NCI-H510A (cell line): ENCODE measurements around the gene CCDC85C.

Experiments
- DNase-seq: peaks from one replicate; lab custom pipeline; 2025; lab: John Stamatoyannopoulos, UW

Gene CCDC85C

DNA sequence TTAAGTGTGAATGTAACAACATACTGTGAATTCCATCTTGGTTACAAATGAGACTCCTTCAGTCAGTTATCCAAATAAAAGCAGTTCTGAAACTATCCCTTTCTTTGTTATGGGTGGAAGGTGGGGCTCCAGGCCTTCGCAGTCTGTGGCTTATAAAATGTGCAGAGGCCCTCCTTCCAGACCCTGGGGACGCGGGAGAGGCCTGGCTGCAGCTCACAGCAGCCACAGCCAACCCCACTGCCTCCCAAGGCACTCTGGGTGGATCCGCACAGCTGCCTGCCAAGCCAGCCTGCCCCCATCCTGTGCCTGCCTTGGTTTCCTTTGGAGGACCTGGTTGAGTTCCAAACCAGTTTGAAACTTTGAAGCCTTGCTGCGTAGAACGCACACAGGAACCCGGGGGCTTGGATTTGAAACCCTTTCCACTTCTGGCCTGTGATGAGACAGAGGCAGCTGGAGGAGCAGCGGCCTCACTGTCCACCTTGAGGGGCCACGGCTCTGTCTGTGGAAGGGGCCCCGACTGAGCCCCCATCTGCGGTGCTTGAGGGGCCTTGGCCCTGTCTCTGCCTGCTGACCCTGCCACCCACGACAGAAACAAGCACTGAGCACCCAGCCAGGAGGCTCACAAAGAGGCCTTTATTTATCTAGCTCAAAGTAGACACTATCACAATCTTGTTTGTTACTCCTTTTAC, 92.4 kb downstream of the CCDC85C start:
- DNase-seq: no peak

DNA sequence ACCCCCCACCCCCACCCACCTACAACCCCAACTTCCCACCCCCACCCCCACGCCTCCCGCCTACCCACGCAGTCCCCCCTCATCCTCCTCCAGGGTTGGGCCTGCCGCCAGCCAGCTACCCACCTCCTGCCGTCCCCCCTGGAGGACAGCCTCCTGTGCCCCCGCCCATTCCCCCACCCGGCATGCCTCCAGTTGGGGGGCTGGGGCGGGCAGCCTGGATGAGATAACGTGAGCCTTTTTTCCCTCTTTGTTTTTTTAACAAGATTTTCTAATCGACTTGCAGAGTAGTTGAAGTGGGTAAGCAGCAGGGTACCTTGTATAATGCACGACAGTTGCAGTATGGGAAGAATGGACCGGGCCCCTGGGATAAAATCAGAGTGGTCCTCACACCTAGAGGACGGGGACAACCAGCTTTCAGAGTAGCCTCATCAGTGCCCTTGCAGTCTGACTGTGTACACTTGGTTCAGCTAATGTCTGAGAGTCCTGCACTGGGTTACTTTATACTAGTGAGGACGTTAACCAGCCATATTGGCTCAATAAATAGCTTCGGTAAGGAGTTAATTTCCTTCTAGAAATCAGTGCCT, 93.4 kb downstream of the CCDC85C start:
- DNase-seq: no peak

DNA sequence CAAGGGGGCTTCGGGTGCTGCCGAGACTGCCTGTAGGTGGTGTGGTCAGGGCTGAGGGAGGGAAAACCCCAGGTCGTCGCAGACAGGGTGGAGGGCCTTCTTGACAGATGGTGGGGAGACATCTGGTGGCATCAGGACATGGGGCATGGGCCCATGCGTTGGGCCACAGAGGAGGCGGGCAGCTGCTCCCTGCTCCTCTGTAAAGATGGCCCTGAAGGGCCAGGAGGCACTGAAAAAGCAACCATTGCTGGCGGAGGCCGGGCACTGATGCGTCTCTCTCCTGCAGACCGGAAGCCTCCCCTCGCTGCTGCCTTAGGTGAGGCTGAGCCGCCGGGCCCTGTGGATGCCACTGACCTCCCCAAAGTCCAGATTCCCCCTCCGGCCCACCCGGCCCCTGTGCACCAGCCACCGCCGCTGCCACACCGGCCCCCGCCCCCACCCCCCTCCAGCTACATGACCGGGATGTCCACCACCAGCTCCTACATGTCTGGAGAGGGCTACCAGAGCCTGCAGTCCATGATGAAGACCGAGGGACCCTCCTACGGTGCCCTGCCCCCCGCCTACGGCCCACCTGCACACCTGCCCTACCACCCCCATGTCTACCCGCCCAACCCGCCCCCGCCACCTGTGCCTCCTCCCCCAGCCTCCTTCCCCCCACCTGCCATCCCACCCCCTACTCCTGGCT, 94.0 kb downstream of the CCDC85C start:
- DNase-seq: no peak

DNA sequence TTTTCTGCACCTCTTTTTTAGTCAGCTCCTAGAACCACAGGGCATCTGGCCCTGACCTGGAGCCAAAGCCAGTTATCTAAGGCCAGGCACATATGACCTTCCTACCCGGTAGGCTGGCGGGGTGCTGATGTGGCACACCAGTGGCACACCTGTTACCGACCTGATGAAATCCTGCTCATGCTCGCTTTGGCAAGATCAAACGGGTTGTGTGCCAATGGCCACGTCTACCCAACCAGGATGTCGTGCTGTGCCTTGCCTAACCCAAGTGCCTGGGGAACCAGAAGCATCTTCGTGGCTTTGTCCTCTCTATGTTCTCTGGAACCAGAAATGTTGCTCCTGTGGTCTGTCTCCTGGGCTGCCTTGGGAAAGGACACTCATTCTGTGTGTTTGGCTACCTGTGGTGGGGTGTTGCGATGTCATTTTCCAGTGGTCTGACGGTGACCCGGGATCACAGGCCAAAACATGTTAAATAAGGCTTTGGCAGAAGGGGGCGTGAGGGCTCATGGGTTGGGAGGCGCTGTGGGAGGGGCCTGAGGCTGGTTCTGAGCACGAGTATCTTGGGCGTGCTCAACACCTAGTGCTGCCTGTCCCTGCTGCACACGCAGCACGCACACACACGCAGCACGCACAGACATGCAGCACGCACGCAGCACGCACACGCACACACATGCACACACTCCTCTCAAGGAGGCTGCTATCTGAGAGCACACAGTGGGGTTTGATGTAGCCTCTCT, 94.9 kb downstream of the CCDC85C start:
- DNase-seq: no peak

DNA sequence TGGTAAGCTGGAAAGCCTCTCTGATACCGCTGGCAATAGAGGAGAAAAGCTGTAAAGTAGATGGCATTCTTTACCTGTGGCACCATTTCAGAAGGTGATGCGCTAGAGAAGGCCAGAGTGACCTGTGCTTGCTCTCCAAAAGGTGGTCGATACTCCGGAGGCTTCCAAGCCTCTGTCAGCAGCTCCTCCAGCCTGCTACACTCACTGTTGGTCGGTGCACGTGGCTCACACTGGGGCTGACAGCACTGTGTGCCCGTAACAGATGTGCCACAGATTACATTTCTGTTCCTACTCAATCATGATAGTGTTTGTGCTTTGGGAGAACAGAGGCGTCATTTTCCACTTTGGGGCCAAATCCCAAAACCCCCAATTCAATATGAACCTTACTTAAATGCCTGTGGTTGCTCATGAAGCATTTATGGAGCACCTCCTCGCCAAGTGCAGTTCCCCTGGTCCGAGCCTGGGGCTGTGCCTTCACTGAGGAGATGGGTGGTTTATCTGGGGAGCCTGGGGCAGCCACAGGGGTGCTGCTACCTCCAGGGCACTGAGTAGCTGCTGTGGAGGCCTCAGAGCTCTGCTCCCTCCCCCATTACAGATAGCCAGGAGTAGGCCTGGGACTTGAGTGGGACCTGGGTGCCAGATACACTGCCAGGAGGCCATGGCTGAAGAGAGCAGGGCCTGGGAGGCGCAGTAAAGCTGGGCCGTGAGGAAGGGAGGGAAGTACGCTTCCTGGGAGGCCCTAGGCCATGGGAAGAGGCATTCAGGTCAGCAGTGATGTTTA, 96.0 kb downstream of the CCDC85C start:
- DNase-seq: no peak

DNA sequence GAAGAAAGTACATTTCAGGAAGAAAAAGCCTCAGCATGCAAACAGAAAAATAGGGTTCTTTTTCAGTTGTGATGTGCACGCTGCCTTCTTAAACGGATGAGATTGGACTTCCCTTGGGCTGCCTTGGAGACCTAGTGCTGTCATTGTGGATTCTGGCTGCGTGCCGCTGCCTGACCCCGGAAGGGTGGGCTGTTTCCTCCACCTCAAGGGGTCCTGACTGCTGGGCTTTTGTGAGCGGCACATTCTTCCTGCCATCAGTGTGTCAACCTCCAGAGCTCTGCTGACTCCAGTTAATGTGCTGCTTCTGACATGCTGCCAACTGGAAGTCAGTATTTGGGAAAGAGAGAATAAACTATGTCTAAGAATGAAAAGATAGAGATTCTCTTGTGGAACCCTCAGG, 97.7 kb downstream of the CCDC85C start:
- no peak for DNase-seq

DNA sequence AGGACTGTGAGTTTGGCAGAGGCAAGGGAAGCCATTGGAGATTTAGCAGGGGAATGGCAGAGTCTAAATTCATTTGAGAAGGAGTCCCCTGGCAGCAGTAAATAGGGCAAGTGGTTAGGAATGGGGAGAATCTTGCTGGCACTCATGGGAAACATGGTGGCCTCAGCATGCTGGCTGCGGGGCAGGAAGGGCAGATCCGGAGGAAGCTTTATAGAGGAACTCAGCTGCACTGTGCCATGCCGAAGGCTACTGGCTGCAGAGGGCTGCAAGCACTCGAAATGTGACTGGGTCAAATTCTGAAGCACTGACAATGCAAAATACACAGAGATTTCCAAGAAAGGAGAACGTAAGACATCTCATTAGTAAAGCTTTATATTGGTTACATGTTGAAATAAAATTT, 98.9 kb downstream of the CCDC85C start:
- DNase-seq: no peak

DNA sequence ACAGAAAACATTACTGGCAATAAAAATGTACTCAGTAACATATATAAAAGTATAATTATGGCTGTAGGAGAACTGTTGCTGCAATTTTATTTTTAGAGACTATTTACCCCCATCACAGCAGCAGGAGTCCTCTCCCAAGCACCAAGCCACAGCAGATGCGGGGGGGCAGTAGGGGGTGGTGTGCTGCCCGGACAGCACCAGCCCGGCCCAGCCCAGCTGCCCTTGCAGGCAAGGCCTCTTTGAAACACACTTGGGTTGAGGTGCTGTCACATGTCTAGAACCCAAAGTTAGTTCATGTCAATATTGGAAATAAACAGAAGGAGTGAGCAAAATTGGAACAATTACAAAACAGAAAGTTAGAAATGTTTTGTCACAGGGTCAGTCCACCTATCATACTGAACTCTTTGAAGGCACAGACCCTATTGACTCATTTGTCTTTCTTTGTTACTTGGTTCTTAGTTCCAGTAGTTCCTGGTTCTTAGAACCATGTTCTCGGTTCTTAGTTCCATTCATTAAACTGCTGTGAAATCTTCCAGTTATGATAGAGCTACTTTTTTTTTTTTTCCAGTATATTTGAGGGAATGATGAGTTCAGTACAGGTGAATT, 100.1 kb downstream of the CCDC85C start:
- no peak for DNase-seq

DNA sequence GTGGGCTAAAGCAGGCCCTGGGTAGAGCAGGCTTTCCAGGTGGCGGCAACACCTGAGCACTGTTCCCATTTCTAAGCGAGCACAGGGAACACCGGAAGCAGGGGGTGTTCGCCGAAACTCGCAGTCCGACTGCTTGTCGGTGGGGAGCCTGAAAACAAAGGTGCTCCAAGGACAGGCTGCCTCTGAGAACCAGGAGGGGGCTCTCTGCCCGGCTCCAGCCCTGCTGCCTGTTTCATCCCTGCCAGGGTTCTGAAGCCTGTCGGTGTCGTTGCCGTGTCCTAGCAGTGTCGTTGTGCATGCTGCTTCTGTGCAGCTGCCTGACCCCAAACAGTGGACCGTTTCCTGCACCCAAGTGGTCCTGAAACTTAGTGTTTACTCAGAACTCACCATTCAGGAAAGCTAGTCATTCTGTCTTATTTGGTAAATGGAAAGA, 101.0 kb downstream of the CCDC85C start:
- DNase-seq: no peak

DNA sequence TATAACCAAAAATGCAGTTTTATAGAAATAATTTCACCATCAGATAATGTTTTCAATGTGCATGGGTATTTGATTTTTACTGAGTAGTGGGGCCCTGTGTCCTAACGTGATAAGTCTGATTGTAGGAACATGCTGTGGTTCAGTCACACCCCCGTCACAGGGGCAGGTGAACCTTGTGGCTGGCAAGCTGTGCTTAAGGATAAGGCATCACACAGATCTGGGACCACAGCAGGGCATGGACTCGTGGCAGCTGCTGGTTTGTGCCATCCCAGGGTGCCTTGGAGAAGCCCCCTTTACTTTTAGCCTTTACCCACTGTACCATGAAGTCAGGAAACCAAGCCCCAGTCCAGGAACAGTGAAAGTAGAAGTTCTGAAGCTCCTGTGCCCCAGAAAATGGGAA, 106.1 kb downstream of the CCDC85C start:
- DNase-seq: no peak

DNA sequence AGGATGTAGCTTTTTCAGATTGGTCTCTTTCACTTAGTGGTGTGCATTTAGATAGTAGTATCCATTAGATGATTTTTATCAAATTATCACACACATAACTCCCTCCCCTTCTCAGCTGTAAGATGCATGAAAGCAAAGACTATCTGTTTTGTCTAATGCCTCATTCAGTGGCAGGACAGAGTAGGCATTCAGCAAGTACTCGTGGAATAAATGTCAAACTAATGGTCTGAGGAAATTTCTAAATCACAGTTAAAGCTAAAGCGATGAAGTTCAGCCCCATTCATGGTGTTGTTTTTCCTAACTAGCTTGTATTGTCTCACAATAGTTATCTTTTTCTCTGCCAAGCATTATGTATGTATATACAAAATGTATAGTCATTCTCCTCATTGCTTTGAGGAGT, 106.7 kb downstream of the CCDC85C start:
- DNase-seq: no peak

DNA sequence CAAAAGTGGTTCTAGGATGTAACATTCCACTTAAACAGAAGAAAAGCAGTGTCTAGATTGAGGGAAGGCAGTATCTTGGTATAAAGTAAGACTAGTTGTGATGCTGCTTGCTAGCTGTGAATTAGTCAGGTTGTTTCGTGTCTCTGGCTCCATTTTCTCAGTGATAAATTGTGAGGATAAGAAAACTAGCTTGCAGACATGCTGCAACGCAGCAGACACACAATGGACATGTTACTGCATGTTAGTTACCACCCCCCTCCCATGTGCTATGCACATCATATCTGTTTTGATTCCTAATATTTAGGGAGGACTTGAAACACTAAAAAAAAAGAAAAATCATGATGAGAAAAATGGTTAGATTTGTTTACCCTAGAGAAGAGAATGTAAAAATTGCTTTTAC, 119.9 kb downstream of the CCDC85C start:
- no peak for DNase-seq

DNA sequence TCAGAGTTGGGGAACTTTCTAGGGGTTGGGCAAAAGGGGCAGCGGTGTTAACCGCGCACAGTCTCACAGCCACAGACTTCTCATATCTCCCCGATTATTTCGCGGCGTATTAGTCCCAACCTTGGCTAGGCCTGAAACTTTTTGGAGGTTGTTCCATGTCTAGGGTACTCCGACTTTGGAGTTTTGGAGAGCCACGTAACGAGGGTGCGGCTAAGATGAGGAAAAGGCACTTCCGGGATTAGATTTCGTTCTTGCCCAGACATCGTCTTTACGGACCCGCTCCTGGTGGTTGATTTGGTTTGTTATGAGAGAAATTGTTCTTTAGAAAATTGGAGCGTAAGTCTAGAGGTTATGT, 122.3 kb downstream of the CCDC85C start:
- no peak for DNase-seq

DNA sequence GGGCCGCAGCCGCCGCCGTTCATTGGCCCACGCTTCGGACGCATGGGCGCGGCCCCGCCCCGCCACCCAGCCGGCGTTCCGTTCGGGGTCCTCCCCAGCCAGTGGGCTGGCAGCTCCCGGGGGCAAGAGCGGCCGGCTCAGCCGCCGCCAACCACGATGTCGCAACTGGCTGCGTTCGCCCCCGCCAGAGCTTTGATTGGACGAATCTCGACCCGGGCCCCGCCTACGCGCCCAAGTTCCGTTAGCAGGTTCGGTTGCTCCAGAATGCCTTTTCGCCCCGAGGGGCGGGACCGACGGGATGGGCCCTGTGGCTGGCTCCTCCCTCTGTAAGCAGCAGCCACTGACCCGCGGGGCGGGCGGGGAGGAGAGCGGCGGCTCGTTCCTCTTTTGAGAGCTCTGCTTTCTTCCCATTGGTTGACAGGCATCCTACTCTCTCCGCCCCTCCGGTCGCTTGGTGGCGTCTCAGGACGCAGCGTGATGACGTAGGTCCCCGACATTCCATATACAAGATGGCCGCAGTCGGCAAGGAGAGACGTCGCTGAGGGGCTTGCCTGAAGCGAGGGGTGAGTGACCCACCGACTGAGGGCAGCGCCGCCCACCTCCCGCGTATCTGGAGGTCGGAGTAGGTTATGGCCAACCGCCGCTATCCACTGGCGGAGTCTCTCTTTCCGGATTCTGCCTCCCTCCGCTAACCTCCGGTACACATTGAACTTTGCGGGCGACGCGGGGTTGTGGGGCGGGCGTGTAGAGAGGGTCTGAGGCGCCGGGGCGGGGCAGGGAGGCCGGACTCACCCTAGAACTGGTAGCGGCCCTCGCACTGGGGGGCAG, 122.9 kb downstream of the CCDC85C start, which contains the start of gene CCNK:
Gene CCNK (plus strand): TSS at position 493 of the 828 bp plus-strand sequence. CDS start 11,269 bp downstream, outside the sequence.
- DNase-seq: peak; percentile 98

DNA sequence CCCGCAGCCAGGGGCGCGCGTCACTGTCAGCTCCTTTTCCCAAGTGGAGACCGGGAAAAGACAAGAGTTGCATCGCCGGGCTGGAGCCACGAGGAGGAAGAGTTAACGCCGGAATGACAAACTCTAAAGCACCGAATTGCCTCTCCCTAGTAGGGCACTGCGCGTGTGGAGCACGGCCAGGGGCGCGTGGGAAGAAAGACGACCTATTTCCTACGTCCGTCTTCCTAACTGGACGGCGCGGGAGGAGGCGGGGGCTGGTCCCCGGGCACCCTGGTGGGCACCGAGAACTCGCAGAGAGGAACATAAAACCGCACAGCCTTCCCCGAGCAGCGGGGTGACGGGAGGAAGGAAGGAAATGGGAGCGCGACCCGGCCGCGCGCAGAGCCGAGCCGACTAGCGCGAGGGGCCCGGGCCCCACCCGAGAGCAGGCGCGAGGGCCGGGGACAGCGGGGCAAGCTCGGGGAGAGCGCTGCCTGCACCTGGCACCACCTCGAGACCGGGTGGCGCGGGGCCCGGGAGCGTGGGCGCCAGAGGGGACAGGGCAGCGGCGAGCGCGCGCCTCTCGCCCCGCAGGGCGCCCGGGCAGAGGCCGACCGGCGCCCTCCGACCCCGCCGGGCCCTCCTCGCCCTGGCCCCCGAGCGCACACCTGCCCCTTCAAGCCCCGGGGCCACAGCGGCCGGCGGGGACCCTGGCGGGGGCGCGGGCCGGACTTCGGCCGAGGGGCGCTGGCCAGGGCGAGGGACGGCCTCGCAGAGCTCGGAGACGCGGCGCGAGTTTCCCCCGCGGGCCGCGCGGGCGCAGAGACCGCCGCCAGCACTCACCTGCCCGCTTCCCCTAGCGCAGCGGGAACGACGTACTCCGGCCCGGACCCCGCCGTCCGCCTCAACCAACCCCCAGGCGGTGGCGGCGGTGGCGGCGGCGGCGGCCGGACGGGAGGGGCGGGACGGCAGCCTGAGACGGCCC, 123.8 kb downstream of the CCDC85C start, which contains the start of gene SETD3:
Gene SETD3 (minus strand): TSS at position 954 of the 964 bp plus-strand sequence. CDS start 15,054 bp downstream, outside the sequence.
- no peak for DNase-seq

DNA sequence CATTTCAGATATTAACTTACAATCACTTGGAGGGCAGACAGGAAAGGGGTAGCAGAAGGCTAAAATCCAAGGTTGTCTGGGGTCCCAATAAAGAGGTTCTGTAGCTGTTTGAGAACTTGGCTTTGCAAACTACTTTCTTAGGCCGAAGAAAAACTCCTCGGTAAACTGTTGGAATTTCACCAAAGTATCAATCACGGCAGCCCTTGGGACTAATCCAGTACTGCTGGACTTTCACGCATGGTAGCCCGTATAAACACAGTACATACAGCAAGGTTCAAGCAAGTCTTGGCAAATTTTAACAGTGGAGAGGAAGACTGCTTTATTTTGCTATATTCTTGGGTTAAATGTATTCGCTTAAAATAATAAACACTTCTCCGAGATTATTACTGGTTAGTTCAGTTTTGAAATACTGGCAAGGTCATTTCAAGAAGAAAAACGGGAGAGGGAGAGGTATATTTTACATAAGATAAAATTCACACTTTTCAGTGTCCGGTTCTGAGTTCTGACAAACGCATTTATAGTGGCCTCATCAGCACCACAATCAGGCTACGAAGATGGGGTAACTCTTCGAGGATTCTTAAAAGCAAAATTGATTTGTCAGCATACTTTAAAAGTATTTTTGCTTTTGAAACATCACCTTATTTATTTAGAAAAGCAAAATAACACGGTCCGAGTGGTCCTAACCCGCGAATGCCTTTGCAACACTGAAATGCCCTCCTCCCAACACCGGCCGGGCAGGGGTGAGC, 124.7 kb downstream of the CCDC85C start:
- DNase-seq: no peak

DNA sequence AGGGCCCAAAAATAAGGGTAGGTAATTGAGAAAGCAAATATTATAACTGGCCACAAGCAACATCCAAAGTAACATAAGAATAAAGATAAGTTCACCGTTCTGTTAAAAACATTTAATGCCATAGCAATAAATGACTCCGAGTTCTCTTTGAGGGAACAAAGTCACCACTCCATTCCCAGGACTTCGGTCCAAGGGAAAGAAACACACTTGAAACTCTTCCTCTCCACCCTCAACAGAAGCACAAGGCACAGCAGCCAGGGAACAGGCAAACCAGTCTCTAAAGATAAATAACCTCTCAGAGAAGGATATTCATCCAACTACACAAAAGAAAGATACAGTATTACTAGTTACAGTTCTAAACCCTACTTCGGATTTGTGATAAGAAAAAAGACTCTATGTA, 125.9 kb downstream of the CCDC85C start:
- no peak for DNase-seq

DNA sequence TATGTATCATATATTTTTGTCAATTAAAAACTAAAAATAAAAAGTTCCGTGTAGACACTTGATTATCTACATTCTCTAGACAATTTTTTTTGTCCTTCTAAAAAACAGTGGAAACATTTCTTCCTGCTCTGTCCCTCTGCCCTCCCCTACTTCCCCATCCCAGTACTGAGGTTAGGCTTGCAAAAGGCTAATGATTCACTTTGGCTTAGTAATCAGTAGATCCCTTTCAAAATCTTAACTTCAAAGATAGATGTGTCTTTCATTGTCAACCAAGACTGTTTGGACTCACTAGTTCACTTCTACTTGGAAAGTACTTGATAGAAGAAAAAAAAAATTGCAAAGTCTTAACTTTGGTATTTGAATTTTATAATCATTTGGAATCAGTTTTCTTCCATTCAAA, 127.1 kb downstream of the CCDC85C start:
- no peak for DNase-seq

DNA sequence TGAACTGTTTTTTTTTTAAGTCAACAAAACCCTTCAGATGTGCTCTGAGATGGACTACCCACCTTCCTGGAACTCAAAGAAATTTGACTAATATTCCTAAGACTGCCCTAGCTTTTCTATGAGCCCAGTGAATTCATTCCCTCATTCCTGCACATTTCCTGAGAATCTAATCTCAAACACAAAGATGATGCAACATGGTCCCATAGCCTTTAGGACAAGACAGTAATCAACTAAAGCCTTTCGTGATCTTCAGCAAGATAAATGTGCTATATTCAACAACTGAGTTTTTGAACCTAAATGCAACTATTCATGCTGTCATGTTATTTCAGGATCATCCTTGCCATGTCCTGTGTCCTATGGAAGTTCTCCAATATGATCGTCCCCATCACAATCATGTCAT, 128.3 kb downstream of the CCDC85C start:
- DNase-seq: no peak
